Measurements from ENCODE around the gene ISLR2. TPM values are rescaled to one million over a fixed set of nuclear protein-coding genes. Genes with fewer than 3 reads are reported as not detected.
A peak's percentile ranks its signal among the peaks of the same experiment; 100 is the strongest.

ISLR2 gene
- total RNA-seq, 1 donor from 2014 or later, result 21.1 TPM

DNA sequence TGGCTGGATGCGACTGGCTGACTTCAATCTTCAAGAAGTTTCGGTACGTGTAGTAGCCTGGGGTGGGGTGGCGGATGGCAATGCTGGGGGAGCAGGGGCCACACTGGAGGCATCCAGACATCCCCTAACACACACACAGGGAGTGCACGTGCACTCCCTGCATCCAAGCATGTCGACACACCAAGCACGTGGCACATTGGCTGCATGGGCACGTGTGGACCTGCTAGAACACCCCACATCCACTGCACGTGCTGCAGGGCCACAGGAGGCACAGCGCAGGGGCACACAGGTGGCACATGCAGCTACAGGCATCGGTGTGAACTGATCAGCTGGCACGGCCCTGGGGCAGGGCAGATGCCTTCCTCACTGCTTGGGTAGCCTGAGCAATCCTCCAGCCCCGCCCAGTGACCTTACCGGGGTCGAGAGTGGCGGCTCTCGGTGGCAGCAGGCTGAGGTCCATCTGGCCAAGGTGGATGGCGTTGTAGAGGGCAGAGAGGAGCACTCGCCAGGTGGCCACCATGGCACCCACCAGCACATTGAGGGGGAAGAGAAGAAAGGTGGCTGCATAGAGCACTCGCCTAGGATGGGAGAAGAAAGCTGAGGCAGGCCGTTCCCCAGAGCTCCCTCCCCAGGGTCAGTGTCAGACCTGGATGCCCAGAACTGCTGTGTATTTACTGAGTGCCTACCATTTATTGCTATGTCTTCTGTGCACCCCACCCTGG, 50.7 kb downstream of the ISLR2 start:
- Mint-ChIP-seq H3K4me1 (ENCODE audit: low read depth, unreplicated experiment) (peaks cover 40% of the 10 kb centered on the region), H3K27ac (ENCODE audit: unreplicated experiment) (peak overlapping the region; percentile 84), H3K36me3 (ENCODE audit: unreplicated experiment) (no peaks in the 10 kb centered on the region), H3K9me3 (ENCODE audit: unreplicated experiment) (peaks cover 11% of the 10 kb centered on the region), H3K27me3 (ENCODE audit: unreplicated experiment) (peaks cover 21% of the 10 kb centered on the region), H3K4me3 (ENCODE audit: unreplicated experiment) (peak overlapping the region; percentile 75)
- peak; percentile 25 for DNase-seq
- TF ChIP-seq, protein P1, sequence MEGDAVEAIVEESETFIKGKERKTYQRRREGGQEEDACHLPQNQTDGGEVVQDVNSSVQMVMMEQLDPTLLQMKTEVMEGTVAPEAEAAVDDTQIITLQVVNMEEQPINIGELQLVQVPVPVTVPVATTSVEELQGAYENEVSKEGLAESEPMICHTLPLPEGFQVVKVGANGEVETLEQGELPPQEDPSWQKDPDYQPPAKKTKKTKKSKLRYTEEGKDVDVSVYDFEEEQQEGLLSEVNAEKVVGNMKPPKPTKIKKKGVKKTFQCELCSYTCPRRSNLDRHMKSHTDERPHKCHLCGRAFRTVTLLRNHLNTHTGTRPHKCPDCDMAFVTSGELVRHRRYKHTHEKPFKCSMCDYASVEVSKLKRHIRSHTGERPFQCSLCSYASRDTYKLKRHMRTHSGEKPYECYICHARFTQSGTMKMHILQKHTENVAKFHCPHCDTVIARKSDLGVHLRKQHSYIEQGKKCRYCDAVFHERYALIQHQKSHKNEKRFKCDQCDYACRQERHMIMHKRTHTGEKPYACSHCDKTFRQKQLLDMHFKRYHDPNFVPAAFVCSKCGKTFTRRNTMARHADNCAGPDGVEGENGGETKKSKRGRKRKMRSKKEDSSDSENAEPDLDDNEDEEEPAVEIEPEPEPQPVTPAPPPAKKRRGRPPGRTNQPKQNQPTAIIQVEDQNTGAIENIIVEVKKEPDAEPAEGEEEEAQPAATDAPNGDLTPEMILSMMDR (IDR thresholded peaks at IDR 0.05; ENCODE audit: partially characterized antibody, unreplicated experiment), result no peak

DNA sequence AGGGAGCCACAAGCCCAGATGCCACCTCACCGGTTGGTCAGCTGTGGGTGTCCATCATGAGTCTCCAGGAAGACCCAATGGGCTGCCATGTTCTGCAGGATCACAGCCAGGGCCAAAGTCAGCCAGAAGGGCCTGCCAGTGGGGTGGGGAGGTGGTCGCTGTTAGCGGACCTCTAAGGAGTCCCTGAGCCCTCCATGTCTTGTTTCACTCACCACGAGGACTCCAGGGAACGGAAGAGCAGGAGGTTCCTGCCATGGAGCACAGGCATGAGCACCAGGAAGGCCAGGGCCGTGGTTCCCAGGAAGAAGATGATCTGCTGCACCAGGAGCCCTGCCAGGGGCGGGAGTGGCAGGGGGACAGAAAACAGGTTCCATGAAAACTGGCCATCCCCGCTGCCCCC, 51.7 kb downstream of the ISLR2 start:
- peaks cover 30% of the 10 kb centered on the region for H3K4me1 Mint-ChIP-seq (ENCODE audit: low read depth, unreplicated experiment)
- peaks cover 15% of the 10 kb centered on the region for H3K27me3 Mint-ChIP-seq (ENCODE audit: unreplicated experiment)
- peak; percentile 8 for DNase-seq

DNA sequence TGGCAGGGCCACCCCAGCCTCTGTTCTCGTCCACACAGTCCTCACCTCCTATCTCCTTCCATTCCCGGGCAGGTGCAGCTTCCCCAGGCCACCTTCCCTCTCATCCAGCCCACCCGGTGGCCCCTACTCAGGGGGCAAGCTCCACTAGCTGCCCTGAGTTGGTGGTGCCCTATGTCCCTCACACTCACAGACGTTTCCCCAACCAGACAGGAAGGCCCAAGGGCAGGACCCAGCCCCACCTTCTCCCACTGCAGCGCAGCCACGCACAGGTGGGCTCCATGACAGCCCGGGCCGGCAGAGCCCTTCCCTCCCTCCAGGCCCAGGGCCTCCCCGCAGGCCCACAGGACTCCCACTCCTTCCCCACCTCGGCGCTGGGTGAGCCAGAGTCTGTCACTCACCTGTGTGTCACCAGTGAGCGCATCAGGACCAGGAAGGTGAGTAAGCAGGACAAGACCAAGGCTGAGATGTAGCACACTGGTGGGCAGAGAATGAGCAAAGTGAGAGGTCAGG, 54.3 kb downstream of the ISLR2 start:
- H3K27me3 Mint-ChIP-seq (ENCODE audit: unreplicated experiment), result peaks cover 10% of the 10 kb centered on the region
- H3K27ac Mint-ChIP-seq (ENCODE audit: unreplicated experiment), result no peak overlapping the region
- H3K36me3 Mint-ChIP-seq (ENCODE audit: unreplicated experiment), result no peaks in the 10 kb centered on the region
- no peak for DNase-seq
- H3K4me3 Mint-ChIP-seq (ENCODE audit: unreplicated experiment), result no peak overlapping the region
- H3K4me1 Mint-ChIP-seq (ENCODE audit: low read depth, unreplicated experiment), result peaks cover 18% of the 10 kb centered on the region
- TF ChIP-seq, protein P1 (IDR thresholded peaks at IDR 0.05; ENCODE audit: partially characterized antibody, unreplicated experiment), result no peak
- H3K9me3 Mint-ChIP-seq (ENCODE audit: unreplicated experiment), result peaks cover 9% of the 10 kb centered on the region

More for the DNA sequence above, 51.7 kb downstream of the ISLR2 start:
- Mint-ChIP-seq H3K9me3 (ENCODE audit: unreplicated experiment) (peaks cover 11% of the 10 kb centered on the region), H3K27ac (ENCODE audit: unreplicated experiment) (peak overlapping the region; percentile 70), H3K4me3 (ENCODE audit: unreplicated experiment) (no peak overlapping the region), H3K36me3 (ENCODE audit: unreplicated experiment) (no peaks in the 10 kb centered on the region)
- TF ChIP-seq, protein P1 (IDR thresholded peaks at IDR 0.05; ENCODE audit: partially characterized antibody, unreplicated experiment), result no peak

DNA sequence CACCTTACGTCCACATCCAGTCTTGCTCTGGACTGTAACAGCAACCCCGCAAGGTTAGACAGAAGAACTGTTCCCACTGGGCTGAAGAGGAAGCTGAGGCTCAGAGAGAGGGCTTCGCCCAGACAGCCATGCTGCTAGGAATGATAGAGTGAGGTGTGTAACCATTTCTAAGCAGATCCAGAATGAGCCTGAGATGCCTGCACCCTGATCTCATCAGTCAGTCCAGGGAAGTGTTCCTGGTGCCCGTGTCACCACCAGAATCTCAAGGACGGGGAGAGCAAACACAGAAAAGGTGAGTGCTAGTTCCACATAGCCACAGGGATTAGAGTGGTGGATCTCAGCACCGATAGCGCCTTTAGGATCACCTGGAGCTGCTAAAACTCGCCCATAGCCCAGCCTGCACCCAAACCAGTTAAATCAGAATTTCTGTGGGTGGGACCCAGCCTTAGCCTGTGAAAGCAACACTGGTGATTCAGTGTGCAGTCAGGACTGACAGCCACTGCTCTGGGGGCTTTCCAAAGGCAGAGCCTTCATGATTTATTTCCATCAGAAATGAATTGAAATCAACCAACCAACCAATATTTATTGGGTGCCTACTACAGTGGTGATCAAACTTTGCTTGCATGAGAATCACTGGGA, 55.4 kb downstream of the ISLR2 start:
- no peak overlapping the region for H3K27ac Mint-ChIP-seq (ENCODE audit: unreplicated experiment)
- H3K27me3 Mint-ChIP-seq (ENCODE audit: unreplicated experiment), result peaks cover 8% of the 10 kb centered on the region

More for the DNA sequence above, 55.4 kb downstream of the ISLR2 start:
- TF ChIP-seq, protein P1 (IDR thresholded peaks at IDR 0.05; ENCODE audit: partially characterized antibody, unreplicated experiment), result no peak
- no peak overlapping the region for H3K4me3 Mint-ChIP-seq (ENCODE audit: unreplicated experiment)
- no peaks in the 10 kb centered on the region for H3K36me3 Mint-ChIP-seq (ENCODE audit: unreplicated experiment)
- peaks cover 10% of the 10 kb centered on the region for H3K4me1 Mint-ChIP-seq (ENCODE audit: low read depth, unreplicated experiment)
- DNase-seq, result no peak
- H3K9me3 Mint-ChIP-seq (ENCODE audit: unreplicated experiment), result peaks cover 6% of the 10 kb centered on the region

Other genes with a start within 250 kb of the ISLR2 start
- gene LOXL1, start 204.1 kb upstream of the ISLR2 start, total RNA-seq (ENCODE audit: unreplicated experiment), result 163 TPM
- gene STOML1, start 138.3 kb upstream of the ISLR2 start, total RNA-seq (ENCODE audit: unreplicated experiment), result 19.5 TPM
- gene PML, start 135.9 kb upstream of the ISLR2 start, total RNA-seq (ENCODE audit: unreplicated experiment), result 27.6 TPM
- 0.83 TPM for gene GOLGA6A, start 48.0 kb upstream of the ISLR2 start, total RNA-seq (ENCODE audit: unreplicated experiment)
- 1.2 TPM for gene ISLR, start 43.1 kb downstream of the ISLR2 start, total RNA-seq (ENCODE audit: unreplicated experiment)
- 8.4 TPM for gene STRA6, start 72.2 kb downstream of the ISLR2 start, total RNA-seq (ENCODE audit: unreplicated experiment)
- gene CCDC33, start 105.7 kb downstream of the ISLR2 start, total RNA-seq (ENCODE audit: unreplicated experiment), result 0.49 TPM
- gene CYP11A1, start 237.1 kb downstream of the ISLR2 start, total RNA-seq (ENCODE audit: unreplicated experiment), result not detected

Data from glutamatergic neuron (in vitro differentiated cells).